Suppressor macrophage treated with lipopolysaccharide for 1 hour (primary cell): ENCODE data around the gene RAB17.
A peak's percentile ranks its signal among the peaks of the same experiment; 100 is the strongest.

Source experiments
- DNase-seq, 3 donors: peaks; one replicate each; pipeline ENCODE4 v3.0.0-alpha.2; 2020 to 2022

RAB17 gene, protein sequence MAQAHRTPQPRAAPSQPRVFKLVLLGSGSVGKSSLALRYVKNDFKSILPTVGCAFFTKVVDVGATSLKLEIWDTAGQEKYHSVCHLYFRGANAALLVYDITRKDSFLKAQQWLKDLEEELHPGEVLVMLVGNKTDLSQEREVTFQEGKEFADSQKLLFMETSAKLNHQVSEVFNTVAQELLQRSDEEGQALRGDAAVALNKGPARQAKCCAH

DNA sequence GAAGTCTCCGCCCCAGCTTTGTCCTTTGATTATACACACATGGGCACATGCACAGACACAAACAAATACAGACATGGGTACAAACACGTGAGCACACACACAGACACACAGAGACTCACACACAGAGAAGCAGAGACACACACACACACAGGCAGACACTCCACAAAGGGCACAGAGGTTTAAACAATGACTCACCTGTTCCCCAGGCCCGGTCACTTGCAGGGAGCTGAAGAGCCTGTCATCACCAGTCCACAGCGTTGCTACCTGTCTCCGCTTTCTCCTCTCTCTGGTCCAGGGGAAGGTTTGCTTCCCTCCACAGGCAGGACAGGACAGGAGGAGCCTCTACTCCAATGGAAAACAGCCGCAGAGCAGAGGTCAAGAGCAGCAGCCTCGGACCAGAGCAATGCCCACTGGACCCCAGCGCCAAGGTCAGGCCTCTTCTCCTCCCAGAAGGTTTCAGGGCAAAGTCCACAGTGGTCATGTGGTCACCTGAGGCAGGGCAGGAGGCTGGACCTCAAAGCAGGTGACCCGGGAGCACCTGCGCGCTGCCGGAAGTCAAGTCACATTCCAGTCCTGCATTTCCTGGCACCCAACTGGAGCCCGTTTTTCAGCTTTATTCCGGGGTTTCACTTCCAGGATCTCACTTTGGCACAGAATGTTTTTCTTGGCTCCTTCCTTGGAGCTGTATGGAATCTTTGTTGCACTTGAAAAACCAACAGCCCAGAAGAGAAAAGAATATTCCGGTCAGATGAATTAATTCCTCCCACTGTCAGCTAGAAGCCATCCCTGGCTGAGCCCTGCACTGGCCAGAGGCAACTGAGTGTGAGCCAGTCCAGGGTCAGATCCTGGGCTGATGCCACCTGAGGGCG is at the start of gene RAB17:
TSS of gene RAB17 (minus strand) at position 463 of the 869 bp plus-strand sequence. CDS start 4,580 bp downstream, outside the sequence.
- no peak for DNase-seq

DNA sequence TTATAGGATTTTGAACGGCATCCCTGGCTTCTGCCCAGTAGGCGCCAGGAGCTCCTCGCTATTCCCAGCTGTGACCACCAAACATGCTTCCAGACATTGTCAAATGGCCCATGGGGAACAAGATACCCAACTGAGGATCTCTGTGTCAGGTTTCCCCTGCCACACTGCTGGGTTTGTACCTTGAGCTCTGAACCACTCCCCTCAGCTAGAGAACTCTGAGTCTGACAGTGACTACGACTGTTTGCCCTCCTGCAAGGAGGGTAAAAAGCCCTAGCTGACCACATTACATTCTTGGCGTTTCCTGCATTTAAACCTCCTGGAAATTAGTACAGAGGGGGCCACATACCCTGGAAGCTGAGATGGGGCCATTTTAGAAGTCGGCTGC is 49.3 kb upstream of the RAB17 start:
- DNase-seq = no peak

DNA sequence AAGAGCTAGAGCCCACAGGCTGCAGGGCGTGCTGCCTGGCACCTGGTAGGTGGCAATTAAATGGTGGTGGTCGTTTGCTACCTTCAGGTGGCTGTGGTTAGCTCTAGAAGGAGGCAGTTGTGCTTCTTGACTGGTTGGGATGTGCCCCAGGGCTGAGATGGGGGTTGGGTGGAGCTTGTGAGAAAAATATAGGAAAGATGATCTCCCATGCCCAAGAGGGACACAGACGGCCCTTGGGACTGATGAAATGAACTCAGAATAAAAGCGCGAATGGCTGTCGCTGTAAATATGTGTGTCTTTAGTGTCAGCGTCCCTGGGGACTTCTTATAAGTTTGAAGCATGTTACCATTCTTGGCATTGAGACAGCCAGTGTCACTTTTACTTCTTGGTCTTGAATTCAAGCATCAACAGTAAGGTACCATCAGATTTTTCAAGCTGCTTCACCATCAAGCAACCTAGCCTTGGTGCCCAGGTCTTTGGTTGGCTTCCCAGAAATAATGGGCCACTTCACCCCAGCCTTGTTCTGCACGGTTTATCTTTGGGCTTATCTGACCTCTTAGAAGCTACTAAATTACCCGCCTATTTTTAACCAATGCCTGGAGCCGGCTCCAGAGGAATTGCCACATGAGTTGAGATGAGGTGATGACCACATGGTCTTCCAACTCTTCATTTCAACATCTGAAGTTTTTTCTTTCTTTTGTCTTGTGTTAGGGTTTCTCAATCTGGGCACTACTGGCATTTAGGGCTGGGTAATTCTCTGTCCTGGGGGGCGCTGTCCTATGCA is 48.7 kb upstream of the RAB17 start:
- DNase-seq = no peak

DNA sequence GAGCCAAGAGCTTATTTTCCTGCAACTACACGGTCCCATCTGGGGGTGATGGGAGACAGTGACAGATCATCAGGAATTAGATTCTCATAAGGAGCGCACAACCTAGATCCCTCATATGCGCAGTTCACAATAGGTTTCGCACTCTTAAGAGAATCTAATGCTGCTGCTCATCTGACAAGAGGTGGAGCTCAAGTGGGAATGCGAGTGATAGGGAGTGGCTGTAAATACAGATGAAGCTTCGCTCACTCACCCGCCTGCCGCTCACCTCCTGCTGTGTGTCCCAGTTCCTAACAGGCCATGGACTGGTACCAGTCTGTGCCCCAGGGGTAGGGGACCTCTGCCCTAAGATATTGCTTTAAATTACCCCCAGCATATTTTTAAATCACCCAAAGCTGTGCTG is 47.6 kb upstream of the RAB17 start:
- no peak for DNase-seq

DNA sequence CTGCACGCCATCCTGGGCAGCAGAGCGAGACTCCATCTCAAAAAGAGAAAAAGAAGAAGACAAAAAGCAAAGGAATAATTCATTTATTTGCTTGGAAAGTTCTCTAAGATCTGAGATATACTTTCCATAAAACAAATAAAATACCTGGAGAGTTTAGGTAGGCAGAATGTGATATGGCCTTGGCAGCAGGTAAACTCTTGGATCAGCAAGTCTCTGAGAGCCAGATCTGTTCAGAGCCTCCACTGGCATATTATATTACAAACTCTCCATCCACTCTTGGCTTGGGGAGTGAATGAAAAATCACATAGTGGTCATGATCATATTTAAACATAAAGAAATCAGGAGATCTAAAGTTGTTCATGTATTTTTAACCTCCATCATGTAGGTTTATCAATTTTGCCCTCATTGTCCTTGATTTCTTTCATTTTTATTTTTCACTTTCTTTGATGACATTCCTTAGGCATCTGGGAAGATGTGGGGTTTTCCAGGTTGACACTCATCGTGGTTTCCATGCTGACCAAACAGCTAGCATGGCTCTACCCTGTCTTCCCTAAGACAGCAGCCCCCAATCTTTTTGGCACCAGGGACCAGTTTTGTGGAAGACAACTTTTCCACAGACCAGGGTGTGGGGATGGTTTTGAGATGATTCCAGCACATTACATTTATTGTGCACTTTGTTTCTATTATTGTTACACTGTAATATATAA is 47.0 kb upstream of the RAB17 start:
- peak; percentile 30 to 42 (median 38) for DNase-seq

DNA sequence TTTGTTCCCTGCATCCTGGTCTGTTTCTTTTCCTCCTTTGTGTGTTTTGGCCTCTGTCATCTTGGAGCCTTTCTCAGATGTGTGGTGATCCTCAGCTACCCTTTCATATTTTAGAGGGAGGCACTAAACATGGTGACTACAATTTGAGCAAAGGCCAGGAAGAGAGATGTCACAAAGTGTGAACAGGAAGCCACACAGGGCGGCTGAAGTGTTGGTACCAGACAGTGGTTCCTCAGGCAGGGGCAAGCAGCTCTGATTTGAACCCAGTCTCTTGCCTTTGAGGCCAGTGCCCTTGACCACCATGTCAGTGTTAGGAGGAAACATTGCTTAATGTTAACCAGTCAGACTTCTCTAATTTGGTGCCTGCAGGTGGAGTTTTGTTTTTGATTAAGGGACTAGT is 46.0 kb upstream of the RAB17 start:
- no peak for DNase-seq

DNA sequence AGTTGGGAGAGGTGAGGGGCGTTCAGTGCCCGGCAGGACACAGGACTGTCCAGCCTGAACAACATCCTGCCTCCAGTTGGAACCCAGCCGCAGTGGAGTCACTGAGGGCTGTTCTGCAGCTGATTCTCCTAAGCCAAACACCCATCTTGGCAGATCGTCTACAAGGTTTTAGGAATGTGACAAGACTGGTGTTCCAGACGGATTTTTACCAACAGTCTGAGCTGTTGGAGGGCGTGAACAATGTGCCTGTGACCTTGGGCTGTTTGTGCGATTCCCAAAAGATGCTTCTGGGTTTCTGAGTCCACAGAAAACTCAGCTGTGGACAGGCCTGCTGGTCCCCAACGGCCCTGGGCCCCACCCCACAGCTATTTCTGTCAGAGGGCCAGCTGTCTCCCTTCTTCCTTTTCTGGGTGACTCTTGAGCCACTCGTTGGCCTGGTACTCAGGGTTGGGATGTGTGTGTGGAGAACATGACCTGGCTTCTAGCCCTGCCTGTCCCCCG is 42.6 kb upstream of the RAB17 start:
- no peak for DNase-seq

DNA sequence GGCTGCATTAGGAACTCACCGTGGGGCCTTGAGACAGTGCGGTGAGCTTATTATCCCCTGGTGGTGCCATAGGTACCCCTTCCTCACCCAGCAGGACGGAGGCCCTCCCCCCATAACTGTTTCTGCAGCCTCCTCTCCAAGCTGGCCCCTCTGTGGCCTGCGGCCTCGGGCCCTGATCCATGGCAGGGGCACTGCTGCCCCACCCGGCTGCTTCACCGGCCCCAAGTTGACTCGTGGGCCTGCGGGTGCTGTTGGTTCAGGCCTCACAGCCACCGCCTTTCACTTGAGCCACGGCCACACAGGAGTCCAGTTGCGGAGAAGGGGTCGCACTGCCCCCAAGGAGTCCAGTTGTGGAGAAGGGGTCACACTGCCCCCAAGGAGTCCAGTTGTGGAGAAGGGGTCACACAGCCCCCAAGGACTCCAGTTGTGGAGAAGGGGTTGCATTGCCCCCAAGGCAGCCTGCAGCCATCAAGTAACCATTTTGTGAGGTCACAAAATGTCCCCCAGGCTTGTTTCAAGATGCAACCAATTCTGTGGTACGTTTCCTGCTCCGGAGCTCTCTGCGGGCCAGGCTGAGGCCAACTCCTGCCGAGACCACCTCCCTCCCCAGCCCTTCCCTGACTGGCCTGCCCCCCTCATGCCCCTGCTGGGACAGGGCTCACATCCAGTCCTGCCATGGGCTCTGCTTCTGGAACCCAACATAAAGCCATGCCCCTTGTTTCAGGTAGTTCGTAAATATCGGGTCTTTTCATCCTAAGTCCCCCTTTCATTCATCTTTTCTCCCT is 41.5 kb upstream of the RAB17 start:
- DNase-seq = no peak

DNA sequence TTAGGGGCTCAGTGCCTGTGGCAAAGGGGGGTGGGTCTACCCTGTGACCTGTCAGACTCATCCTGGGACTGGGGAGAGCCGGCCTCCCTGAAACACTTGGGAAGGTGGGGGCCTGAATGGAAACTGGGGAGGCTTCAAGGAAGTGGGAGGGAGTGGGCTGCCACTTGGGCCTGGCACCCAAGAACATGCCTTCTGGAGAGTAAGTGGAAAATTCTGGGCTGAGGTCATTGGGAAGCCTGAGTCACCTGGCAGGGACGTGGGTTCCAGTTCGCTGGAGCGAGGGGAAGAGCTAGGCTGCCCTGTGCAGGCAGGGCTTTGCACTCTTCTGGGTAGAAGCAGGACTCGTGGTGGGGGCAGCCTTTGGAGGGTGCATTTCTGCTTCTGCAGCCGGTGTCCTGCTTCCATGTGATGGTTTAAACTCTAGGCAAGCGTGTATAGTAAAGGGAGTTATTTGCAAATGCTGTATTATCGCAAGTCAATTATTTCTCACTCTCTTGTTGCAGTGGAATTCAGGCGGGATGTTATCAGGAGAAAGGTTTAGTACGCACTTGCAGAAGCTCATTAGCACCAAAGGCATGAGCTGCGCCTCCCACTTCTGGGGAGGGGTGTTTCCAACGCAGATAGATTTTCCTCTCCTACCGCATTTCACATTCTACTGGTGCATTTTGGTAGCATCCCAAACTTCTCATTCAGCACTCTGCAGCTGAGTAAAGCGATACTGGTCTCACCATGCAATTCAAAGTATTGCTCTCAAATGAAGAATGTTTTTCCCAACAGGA is 40.7 kb upstream of the RAB17 start:
- no peak for DNase-seq

DNA sequence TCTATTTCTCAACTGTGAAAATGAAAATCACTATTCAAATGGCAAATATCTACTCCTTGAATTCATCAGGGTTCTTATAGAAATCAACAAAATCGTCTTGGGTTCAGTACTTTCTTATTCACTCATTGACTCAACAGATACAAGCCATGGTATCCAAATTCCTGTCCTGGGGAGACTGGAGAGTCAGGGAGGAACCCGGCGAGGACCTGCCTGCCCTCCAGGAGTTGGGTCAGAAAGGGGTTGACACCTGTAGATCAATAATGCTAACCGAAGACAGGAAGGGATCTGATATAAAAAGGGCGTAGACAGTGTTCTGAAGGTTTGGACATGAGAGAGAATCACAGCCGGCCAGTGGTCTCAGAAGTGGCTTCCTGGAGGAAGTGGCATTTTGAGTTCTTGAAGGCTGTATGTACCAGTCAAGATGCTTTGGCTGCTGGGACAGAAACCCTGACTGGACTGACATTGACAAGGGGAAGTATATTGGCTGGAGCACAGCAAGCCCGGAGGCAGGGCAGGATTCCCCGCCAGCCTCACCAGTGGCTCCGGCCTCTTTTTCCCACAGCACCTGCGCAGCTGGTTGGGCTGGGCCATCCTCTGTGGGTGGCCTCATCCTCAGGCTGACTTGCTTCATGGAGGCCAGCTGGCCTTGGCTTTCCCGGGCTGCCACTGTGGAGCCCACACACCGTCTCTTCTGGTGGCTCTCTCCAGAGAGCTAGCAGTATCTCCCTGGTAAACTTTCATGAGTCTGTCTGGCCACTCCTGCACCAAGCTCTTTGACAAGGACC is 39.9 kb upstream of the RAB17 start:
- peak in 1 of 3 donors; percentile 38 for DNase-seq

DNA sequence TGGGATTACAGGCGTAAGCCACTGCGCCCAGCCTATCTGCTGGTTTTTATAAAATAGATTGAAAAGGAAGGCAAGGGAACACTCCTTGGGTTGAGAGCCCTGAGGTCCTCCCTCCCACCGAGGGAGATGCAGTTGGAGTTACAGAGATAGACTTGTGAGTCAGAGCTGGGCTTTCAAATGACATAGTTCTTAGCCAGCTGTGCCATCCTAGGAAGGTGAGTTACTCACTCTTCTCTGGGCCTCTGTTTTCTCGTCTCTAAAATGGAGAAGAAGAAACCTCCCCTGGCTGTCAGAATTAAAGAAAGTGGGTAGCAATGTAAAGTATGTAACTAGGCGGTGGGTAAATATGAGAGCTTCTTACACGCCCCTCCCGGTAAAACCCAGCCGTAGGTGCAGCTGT is 39.2 kb upstream of the RAB17 start:
- peak; percentile 42 to 80 (median 75) for DNase-seq

DNA sequence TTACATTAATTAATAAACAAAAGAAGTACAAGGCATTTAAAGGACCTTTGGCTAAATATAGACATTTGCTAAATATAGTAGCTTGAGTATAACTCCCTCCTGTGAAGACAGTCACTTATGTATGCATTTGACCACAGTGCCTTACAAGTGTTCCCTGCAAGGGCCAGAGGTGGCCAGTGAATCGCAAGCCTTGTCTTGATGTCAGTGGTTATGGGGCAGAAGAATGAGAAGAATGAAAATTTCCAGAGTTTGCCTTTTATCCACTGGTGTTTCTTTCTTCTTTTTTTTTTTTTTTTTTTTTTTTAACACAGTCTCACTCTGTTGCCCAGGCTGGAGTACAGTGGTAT is 38.6 kb upstream of the RAB17 start:
- DNase-seq = no peak

DNA sequence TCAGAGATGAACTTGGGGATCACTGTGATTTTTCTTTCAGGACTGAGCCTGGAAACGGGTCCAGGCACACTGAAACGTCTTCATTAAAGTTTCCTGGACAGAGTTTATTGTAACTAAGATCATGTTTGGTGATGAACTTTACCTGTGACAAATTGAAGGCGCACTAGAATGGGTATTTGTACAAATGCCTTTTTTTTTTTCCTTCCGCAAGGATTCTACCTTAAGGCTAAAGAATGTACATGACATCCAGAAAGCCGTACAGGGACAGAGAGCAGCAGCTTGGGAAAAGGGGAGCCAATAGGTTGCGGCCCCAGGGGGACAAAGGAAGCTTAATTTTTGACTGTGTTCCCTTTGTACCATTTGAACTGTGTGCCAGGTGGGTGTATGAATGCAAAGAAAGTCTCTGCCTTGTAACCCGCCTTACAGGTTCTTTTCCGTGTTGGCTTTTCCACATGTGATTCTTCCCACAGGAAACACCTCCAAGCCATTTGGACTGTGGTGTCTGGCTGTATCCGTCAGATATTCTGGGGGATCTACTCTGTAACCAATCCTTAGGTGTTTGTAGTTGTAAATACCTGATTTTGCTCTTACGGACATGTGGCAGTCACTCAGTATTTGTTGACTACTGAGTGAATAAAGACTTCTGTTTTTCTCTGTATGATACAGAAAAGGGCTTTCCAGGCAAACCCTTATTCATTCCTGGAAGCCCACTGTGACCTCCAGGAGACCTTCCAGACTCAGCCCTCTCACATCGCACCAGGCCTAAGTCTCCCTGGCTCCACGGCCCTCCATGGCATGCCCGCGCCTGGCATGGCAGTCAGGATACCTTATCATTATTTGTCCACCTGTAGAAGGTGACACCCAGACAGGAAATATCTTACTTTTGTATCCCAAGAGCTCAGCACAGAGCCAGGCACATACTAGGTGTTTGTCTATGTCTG is 38.0 kb upstream of the RAB17 start:
- DNase-seq = no peak

DNA sequence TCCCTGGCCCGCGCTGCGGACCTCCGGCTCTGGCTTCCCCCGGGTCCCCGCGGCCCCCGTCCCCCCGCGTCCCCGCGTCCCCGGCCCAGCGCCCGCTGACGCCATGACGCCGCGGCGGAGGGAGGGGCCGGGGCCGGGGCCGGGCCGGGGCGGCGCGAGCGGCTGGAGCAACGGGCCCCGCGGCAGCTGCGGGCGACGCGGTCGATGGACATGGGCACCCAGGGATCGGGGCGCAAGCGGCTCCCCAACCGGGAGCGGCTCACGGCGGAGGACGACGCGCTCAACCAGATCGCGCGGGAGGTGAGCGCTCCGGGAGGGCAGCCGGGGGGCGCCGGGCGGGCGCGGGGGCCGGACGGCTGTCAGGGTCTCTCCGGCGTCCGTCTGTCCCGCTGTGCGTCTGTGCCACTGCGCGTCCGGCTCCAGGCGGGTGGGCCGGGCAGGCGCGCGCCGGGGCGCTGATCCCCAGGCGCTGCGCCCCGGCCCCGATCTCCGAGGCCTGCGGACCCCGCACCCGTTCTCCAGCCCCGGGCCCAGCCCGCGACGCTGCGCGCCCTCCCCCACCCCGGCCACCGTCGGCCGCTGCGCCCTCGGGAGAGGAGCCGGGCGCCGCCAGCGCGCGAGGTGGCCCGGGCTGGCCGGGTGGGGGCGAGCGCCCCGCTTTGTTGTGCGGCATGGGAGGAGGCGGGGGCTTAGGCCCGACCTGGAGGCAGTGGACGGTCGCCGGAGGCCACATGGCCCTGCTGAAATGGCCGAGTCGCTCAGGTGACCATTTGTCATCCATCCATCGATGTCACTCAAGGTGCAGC is 37.1 kb upstream of the RAB17 start, which contains the start of gene LRRFIP1:
TSS of gene LRRFIP1 (plus strand) at position 147 of the 806 bp plus-strand sequence. CDS start at position 205, 58 bp downstream.
- DNase-seq = peak in 2 of 3 donors; percentile 57 to 71

DNA sequence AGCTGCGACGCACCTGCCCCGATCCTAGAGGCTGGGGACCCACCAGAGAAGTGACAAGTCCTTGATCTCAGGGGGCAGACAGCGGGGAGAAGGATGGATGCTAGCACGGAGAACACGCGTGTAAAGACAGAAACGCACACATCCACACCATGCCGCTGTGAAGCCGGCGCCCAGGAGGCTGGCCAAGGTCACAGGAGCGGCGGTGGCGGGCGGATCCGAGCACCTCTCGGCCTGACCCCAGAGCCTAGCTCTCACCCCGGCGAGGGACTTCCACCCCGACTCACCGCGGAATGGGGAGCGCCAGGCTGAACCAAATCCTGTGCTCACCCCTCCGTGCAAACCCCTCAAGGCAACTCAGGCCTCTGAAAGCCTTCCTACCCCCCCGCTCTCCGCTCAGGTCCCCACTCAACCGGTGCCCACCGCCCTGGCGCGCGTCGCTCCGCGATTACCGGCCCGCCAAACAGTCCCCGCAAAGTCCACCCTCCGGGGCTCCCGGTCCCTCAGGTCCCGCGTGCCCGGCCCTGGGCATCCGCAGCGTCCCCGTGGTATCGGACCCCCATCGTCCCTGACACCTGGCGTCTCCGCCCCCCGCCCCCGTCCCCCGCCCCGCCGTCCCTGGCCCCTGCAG is 36.4 kb upstream of the RAB17 start:
- no peak for DNase-seq

DNA sequence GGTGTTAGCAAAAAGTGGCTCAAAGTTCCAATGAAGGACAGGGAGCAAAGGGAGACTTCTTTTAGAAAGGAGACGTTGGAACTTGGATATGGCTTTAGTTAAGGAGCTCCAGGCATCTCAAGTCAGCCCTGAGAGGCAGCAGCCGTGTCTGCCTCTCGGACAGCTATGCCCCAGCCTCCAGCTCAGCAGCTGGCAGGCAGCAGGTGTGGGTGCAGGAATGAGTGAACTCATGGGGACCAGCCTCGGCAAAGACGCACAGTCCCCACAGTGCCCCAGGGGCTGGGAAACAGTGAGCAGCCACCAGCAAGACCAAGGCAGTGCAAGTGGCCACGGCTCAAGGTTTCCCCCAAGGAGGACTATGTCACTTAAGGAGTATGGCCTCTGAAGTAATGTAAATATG is 35.2 kb upstream of the RAB17 start:
- DNase-seq = no peak

DNA sequence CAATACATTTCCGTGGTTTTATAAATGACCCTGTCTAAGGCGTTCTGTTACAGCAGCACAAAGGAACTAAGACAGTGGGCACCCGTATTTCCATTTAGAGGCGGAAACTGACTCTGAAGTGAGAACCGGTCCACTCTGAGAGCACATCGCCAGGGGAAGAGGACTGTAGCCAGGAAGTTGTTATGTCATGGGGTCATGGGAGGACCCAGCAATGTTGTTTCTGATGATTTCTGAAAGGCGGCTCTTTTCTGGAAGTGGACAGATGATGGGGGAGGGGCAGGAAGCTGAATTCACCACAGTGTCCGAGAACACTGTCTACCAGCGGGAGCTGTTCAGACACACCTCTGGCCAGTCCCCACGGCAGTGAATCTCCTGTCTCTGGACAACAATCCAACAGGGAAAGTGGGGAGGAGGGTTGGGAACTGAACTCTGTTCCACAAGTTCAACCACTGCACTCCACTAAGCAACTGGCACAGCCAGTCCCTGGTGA is 34.7 kb upstream of the RAB17 start:
- DNase-seq = peak; percentile 52 to 61 (median 55)
